GM19328 (cell line): Measurements from ENCODE around the gene CCDC194.

ENCODE experiments used
- ATAC-seq: cut with Tn5 transposase; IDR thresholded peaks from one replicate; pipeline ENCODE4 v1.9.1; 2021; ENCODE audit warnings: mild to moderate bottlenecking, moderate library complexity; ENCODE audit not compliant: unreplicated experiment

Gene CCDC194

DNA sequence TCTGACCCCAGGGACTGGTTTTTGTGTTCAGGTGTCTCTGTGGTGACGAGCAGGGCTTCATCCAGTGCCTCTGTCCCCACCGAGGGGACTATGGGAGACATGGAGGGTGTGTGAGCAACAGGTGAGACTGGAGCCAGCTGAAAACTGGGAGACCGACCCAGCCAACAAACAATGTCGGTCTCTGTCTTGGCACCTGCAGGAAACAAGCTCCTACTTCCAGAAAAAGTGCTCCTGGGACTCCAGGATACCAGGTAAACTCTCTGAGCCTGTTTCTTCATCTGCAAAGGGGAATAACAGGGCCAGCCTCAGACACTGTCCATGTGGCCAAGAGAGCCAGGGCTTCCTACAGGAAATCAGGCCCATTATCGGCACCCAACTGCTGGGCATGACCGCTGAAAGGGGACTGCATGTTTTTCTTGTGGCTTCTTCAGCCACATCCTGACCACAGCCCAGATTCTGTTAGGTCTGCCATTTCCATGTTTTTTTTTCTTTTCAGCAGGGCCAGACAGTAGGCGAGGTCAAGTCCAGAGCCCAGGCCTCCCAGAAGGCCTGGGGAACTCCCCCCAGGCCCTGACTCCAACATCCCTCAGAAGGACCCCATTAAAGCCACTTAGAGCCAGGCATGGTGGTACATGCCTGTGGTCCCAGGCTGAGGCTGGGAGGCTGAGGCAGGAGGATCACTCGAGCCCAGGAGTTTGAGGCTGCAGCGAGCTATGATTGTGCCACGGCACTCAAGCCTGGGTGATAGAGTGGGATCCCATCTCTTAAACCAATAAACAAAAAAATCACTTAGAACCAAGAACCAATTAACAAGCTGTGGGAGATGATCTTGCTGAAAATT, 12.3 kb upstream of the CCDC194 start:
- peak; percentile 31 for ATAC-seq

DNA sequence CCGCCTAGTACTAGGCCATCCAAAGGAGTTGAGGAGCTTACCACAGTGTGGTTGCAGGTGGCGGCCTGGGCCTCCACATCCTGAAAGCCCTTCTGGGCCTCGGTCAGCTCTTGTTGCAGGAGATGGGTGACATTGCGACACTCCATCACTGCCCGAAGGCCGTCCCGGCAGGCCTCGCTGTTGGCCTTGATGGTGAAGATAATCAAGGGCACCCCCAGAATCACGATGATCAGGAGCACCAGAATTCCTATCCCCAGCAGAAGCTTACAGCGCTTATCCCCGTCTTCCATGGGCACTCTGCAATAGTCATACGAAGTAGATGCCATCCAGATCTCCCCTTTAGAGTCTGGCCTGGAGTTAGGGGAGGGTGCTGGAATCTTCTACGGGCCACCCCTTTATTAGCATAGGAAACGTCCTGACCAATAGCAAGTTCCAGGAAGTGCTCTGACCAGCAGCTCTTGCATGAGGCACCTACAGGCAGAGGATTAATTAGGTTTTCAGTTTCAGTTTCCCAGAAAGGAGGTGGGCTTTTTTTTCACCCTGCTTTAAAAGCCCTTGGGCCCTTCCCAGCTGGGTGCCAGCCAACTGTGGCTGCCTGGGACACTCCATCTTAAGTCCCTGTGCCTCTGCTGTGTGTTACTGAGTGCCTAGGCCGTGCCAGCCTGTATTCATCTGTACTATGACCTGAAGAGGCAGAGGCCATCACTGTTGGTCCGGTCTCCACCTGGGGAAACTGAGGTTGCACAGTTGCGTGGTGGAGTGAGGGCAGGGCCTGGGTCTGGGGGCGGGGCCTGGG, 11.5 kb upstream of the CCDC194 start, which contains the start of gene BST2:
TSS of gene BST2 (minus strand) at position 381 of the 796 bp plus-strand sequence. CDS start at position 326, 55 bp downstream.
- peak; percentile 75 for ATAC-seq

DNA sequence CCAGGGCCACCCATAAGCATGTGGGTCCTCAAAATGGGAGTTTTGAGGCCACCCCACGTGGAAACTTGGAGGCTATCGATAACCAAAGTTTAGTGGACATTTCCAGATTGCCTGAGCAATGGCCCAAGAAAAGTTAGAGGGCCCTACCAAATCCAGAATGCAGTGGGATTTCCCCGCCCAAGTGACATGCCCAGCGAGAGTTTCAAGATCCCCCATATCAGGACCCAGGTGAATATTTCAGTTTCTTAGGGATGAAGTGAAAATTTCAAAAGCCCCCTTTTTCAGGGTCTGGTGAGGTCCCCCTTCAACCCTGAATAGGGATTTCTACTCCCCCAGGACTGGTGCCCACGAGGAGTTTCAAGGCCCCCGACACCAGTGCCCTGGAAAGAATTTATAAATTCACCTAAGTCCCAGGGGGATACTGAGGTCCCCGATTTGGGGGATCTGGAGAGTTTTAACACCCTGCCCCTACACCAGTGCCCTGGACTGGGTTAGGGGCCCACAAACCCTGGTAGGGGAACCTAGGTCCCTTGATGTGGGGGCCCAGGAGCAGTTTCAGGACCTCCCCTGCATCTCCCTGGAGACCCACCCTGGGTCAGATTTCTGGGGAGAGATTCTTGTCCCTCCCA, 10.7 kb upstream of the CCDC194 start:
- ATAC-seq, result no peak

DNA sequence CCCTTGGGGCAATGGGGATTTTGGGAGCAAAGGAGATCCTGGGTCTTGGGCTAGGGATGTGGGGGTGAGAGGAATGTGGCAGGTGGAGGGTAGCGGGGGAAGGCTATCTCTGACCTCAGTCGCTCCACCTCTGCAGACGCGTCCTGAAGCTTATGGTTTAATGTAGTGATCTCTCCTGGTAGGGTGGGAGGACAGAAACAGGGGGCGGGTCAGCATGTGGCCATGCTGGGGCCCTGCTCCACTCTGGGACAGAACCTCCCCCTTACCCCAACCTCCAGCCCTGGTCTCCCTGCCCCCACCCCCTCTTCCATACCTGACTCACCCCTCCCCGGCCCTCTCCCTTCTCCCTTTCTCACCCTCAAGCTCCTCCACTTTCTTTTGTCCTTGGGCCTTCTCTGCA, 10.0 kb upstream of the CCDC194 start:
- ATAC-seq, result no peak

DNA sequence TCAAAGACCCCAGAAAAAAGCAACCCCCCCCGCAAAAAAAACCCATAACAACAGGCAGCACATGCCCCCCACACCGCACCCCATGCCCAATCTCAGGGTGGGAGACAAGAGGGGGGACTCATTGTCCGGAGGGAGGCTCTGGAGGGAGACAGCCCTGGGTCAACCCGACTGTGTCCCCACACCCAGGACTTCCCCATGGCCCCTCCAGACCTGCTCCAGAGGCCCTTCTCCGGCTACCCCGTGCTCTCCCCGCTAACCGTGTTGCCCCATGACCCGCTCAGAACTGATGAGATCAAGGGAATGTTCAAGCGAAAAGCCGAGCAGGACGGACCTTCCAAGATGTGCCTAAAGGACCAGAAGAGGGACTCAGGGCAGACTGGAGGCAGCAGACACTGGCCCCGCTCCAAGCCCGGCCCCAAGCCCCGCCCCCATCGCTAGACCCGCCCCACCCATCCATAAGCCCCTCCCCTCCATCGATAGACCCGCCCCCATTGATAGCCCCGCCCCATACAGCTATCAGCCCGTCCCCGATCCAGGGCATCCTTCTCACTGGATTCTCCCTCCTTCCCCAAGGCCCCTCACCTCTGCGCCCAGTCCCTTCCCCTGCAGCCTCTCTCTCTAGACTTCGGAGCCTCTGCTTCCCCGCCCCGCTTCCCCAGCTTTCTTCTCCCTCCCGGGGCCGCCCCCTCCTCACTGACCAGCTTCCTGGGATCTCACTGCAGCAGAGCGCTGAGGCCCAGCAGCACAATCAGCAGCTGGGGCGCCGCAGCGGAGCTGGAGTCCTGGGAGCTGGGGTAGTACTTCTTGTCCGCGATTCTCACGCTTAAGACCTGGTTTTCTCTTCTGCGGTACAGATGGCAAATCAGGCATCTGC, 9.2 kb upstream of the CCDC194 start:
- ATAC-seq, result no peak

DNA sequence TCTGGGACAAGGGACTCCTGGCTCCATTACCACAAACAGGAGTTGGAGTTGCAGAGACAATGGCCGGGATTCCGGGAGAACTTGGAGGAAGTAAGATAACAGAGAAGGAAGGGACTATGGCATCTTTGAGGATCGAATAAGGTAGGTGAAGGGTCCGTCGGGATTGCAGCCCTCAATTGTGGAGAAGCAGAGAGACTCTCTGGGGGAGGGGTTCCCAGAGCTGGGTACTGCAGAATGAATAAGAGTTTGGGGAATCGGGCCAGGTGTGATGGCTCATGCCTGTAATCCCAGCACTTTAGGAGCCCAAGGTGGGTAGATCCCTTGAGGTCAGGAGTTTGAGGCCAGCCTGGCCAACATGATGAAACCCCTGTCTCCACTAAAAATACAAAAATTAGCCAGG, 7.6 kb upstream of the CCDC194 start:
- ATAC-seq, result no peak

DNA sequence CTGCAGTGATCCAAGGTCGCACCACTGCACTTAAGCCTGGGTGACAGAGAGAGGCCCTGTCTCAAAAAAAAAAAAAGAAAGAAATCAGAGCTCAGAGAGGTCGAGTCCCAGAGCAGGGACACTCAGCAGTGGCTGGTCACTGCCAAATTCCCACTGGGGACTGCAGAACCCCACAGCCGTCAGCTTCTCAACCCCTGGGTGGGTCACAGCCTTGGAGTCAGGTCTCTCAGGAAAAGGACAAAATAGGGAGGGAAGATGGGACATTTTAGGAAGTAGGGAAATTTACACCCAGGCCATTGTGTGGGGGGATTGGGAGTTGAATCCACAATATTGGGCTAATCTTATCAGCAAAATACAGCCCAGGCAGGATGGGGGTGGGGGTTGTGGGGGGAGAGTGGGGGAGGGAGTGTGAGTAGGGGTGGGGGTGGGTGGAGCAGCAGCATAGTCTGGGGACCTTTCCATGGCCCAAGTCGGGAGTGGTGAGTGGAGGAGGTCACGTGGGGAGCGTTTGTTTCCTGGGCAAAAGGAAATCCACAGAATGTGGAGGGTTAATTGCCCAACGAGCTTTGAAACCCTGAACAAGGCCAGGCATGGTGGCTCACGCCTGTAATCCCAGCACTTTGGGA, 5.0 kb upstream of the CCDC194 start:
- ATAC-seq, result no peak

DNA sequence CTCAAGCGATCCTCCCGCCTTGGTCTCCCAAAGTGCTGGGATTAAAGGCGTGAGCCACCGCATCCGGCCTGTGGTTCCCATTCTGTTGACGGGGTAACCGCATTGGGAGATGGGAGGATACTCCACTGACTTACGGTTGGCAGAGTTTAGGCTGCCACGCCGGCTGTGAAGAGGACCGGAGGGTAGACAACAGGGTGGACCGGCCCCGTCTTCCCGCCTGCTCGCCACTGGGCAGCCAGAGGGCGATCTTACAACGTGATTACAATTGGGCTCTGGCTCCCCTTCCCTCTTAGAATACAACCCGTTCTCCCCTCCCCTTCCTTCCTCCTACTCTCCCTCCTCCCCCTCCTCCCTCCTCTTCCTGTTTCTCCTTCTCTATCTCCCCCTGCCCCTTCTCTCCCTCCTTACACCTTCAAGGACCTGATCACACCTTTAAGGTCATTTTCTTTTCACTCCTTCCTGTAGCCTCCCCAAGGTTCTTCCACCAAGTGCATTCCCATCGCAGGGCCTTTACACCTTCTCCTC, 957 bp upstream of the CCDC194 start:
- no peak for ATAC-seq

DNA sequence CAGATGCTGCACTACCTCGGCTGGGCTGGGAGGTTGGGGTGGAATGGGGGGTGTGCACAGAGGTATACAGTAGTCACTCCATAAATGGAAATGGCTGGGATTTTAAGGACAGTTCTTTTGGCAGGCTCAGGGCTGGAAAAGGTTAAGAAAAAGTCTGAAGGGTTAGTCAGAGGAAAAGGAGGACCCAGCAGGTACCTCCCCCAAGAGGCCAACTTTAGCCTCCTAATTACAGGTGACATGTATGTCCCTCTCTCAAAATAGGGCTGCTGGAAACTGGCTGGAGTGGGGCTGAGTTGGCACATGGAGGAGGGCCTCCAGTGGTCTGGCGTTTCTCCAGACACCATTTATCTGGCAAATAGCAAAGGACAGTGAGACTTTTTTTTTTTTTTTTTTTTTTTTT, 994 bp downstream of the CCDC194 start:
- no peak for ATAC-seq

DNA sequence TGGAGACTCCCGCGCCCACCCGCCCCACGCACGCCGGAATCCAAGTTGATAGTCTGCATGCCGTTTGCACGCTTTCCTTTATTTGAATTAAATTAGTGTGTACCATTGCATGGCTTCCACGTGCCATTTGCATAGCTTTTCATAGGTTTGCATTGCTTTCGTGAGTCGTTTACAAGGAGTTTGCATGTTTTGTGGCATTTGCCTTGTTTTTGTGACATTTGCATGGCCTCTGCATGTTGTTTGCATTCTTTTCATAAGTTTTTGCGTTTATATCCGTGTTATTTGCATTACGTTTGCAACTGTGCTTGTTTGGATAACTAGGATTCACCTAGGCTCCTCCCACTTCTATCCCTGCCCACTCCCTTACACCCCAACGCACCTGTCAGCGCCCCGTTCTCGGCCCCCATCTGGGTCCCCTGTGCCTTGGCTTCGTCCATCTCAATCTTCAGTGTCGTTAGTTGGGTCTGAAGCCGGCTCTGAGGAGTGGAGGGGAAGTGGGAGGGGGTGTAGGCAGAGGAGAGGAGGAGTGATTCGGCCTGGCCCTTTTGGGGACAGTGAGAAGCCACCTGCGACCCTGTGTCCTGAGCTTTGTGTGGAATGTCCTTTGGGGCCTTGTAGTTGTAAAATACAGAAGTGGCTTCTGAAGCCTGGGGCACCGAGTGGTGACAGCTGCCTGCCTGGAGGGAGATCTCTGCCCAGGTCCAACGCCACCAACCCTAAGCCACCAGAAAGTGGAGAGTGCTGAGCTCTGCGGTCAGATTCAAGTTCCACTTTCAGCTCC, 2.4 kb downstream of the CCDC194 start:
- no peak for ATAC-seq

DNA sequence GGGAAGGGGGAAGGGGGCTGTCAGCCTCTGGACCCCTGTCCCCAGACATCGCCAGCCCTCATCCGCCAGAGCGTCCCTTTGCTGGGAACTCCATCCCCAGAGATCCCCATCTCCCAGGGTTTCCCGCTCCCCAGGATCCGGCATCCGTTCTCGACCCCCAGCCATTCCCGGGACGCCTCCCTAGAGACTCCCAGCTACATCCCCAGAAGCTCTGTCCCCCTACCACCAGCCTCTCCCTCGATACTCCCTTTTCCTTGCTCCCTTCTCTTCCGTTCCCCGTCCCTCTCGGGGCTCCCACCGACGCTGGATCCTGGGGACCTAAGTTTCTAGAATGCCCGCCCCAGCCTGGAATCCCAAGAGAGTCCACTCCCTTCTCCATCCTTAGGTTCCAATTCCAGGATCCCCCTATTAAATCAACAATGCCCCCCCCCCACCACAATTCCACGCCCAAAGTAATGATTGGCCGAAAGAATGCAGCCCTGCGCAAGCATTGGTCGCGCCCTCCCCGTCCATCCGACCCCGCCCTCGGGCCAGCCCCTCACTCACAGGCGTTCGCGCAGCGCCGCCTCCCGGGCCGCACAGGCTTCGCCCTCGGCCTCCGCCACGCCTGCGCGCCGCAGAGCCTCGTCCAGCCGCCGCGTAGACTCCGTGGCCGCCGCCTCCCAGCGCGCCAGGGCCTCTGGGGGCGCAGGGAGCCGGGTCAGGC, 3.2 kb downstream of the CCDC194 start:
- ATAC-seq, result peak; percentile 88

DNA sequence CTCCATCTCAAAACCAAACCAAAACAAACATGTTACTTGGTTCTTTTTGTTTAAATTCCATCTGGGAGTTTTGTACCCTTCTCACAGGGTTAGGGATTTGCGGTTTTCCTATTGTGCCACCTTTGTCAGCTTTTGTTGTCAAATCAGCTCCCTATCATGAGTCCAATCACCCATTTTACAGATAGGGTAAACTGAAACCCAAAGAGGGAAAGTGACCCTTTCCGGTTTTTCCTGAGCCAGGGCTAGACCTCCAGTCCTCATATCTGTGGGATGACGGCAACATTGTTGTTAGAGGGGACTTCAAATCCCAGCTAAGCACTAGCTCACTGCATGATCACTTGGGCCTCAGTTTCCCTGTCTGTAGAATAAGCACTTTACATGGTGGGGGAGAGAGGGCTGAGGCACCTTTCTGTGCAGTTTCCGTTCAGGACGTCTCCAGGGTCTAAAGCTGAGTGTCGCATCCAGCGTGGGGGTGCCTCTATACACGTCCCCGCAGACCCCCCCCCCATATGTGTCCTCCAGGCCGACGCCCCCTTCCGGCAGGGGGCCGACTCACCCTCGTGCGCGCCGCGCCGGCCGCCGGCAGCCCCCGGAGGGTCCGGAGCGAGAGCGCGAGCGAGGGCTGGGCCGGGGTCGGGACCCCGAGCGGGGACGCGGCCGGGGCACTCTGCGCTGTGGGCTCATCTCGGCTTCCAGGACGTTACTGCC, 3.9 kb downstream of the CCDC194 start:
- no peak for ATAC-seq

DNA sequence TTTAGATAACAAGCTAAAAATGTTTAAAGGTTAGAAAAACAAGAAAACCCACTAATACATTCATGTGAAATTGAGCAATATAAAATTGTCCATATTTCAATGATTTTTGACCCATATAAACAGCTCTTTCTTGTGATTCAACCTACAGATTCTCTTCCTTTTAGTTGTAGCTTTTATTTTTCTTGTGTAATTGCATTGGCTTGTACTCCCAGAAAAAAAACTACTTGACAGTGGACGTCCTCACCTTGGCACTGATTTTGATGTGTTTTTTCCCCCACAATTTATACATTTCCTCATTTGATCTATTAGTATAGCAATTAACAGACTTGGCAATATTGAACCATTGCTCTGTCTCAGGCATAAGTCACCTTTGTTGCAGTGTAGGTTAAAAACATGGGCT, 4.7 kb downstream of the CCDC194 start:
- ATAC-seq, result no peak

DNA sequence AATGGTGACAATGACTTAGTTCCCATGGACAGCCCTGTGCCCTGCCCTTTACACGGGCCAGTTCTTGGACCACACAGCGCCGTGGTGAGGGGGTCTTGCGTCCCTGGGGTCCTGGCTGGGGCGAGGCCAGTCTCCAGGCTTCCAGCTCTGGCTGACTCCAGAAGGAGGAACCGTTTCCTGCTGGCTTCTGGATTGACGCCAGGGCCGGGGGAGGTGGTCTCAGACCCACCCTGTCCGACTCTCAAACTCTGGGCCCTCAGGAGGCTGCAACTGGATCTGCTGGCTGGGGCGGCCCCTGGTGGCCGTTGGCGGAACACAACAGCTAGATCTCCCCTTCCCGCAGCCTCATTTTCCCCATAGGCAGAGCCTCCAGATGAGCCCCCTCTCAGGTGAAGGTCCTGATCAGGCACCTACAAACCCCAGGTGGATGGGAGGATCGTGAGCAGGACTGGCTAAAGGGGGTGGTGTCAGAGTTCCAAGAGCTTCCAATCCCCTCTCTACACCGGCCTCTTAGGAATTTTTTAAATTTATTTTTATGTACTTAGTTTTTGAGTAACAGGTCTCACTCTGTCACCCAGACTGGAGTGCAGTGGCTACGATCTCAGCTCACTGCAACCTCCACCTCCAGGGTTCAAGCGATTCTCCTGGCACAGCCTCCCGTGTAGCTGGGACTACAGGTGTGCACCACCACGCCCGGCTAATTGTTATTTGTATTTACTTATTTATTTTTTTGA, 8.0 kb downstream of the CCDC194 start:
- ATAC-seq, result no peak

DNA sequence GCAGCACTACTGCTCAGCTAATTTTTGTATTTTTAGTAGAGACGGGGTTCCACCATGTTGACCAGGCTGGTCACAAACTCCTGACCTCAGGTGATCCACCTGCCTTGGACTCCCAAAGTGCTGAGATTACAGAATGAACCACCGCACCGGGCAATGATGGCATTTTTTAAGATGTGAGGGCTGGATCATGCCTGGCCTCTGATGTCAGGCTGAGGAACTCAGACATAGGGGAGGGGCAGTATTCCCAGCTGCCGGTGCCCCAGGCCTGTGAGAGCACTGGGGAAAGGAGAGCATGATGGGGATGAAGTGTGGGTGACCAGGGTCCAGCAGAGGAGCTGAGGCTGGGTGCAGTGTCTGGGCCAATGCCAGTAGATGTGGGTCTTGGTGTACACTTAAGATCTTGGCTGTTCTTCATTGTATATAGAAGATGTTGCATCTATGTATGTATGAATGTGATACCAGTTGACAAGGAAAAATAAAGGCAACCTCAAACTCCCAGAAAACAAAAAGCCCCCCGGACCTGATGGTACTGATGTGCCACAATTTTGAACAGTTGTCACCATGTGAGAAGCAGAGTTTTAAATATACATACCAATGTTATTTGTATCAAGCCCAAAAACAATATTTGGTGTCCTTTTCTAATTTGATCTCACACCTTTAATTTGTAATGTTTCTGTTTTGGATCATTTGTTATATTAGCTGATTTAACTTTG, 13.4 kb downstream of the CCDC194 start:
- no peak for ATAC-seq

DNA sequence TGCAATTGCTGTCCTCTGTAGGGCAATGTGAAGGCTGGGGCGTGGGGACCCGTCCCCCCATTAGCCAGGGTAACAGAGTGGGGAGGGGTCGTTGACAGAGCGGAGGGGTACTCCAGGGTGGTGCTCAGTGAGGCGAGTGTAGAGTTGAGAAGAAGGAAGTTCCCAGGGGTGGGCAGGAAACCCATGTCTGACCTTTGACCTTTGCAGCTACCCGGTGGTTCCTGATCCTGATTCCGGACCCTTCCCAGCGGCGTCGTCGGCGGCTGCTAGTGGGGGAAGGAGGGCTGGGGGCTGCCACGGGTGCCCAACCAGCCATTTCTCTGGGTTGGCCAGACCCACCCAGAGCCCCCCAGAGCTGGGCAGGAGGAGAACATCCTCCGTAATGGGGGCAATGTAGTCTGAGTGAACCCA, 14.8 kb downstream of the CCDC194 start:
- ATAC-seq, result no peak

DNA sequence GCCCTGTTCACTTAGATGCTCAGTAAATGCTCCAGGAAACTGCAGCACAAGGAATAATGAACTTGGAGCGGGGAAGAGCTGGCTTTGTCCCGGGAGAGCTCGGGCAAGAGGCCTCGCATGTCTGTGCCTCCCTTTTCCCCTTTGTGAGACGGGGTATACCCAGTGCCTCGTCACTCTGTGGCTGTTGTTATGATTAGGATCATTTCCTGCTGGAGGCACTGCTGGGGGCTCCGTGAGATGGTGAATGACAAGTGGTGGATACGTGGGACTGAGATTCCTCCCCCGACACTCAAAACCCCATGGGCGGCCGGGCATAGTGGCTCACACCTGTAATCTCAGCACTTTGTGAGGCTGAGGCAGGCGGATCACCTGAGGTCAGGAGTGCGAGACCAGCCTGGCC, 15.7 kb downstream of the CCDC194 start:
- no peak for ATAC-seq
